ENCODE data around the gene C9orf85.

DNA sequence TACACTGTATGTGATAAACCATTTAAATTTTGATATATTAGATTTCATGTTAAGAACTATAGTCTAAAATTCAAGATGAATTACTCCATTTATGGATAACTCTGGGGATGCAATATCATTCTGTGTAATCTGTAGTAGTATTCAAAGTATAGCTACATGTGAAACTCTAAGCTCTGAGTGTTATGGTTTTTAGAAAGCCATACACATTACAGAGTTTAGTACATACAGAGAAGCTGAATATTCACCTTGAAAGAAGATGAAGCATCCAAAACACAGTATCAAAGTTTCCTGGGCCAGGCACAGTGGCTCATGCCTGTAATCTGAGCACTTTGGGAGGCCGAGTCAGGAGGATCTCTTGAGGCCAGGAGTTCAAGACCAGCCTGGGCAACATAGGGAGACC is 25.4 kb upstream of the C9orf85 start:
- TF ChIP-seq, protein P1, sequence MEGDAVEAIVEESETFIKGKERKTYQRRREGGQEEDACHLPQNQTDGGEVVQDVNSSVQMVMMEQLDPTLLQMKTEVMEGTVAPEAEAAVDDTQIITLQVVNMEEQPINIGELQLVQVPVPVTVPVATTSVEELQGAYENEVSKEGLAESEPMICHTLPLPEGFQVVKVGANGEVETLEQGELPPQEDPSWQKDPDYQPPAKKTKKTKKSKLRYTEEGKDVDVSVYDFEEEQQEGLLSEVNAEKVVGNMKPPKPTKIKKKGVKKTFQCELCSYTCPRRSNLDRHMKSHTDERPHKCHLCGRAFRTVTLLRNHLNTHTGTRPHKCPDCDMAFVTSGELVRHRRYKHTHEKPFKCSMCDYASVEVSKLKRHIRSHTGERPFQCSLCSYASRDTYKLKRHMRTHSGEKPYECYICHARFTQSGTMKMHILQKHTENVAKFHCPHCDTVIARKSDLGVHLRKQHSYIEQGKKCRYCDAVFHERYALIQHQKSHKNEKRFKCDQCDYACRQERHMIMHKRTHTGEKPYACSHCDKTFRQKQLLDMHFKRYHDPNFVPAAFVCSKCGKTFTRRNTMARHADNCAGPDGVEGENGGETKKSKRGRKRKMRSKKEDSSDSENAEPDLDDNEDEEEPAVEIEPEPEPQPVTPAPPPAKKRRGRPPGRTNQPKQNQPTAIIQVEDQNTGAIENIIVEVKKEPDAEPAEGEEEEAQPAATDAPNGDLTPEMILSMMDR (IDR thresholded peaks at IDR 0.05; ENCODE audit: insufficient read depth, low read length) = no peak
- TF ChIP-seq POLR2AphosphoS5 (IDR thresholded peaks at IDR 0.05; ENCODE audit: low read depth) = no peak
- TF ChIP-seq, protein P2, sequence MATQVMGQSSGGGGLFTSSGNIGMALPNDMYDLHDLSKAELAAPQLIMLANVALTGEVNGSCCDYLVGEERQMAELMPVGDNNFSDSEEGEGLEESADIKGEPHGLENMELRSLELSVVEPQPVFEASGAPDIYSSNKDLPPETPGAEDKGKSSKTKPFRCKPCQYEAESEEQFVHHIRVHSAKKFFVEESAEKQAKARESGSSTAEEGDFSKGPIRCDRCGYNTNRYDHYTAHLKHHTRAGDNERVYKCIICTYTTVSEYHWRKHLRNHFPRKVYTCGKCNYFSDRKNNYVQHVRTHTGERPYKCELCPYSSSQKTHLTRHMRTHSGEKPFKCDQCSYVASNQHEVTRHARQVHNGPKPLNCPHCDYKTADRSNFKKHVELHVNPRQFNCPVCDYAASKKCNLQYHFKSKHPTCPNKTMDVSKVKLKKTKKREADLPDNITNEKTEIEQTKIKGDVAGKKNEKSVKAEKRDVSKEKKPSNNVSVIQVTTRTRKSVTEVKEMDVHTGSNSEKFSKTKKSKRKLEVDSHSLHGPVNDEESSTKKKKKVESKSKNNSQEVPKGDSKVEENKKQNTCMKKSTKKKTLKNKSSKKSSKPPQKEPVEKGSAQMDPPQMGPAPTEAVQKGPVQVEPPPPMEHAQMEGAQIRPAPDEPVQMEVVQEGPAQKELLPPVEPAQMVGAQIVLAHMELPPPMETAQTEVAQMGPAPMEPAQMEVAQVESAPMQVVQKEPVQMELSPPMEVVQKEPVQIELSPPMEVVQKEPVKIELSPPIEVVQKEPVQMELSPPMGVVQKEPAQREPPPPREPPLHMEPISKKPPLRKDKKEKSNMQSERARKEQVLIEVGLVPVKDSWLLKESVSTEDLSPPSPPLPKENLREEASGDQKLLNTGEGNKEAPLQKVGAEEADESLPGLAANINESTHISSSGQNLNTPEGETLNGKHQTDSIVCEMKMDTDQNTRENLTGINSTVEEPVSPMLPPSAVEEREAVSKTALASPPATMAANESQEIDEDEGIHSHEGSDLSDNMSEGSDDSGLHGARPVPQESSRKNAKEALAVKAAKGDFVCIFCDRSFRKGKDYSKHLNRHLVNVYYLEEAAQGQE (IDR thresholded peaks at IDR 0.05; ENCODE audit: insufficient replicate concordance, low read depth) = no peak
- no peak for TF ChIP-seq GABPA (IDR thresholded peaks at IDR 0.05; ENCODE audit: low read depth)
- no peak for TF ChIP-seq SPI1 (IDR thresholded peaks at IDR 0.05; ENCODE audit: borderline replicate concordance, low read depth)

Data from HL-60 (cell line).